H9 (cell line): ENCODE data around the gene ATRNL1. TPM values are rescaled to one million over a fixed set of nuclear protein-coding genes. Genes with fewer than 3 reads are reported as not detected.

Experiments used
- DNase-seq: peaks from one replicate; pipeline ENCODE4 v3.0.0-alpha.2; 2017
- H2AFZ ChIP-seq: one replicate; pipeline ENCODE4 v1.6.1; 2013; ENCODE audit warnings: mild to moderate bottlenecking, low read length, control low read depth, moderate library complexity
- H2AK5ac ChIP-seq: 2 replicates; pipeline ENCODE4 v1.6.1; 2013; ENCODE audit warnings: low read length, control low read depth, mixed read lengths; ENCODE audit not compliant: insufficient read length
- H2BK120ac ChIP-seq: one replicate; pipeline ENCODE4 v1.6.1; 2013; ENCODE audit warnings: low read depth, mild to moderate bottlenecking, low read length, control low read depth, inconsistent platforms; ENCODE audit not compliant: poor library complexity, severe bottlenecking
- H2BK12ac ChIP-seq: 2 replicates; pipeline ENCODE4 v1.6.1; 2013; ENCODE audit warnings: low read length, control low read depth, mixed read lengths, low read depth; ENCODE audit not compliant: insufficient read length
- H2BK15ac ChIP-seq: 2 replicates; pipeline ENCODE4 v1.6.1; 2013; ENCODE audit warnings: low read depth, low read length, control low read depth
- H2BK20ac ChIP-seq: one replicate; pipeline ENCODE4 v1.6.1; 2013; ENCODE audit warnings: low read depth, mild to moderate bottlenecking, low read length, control low read depth, inconsistent platforms; ENCODE audit not compliant: poor library complexity, severe bottlenecking
- H2BK5ac ChIP-seq: 2 replicates; pipeline ENCODE4 v1.6.1; 2013; ENCODE audit warnings: low read length, control low read depth, mixed read lengths; ENCODE audit not compliant: insufficient read length
- H3K14ac ChIP-seq: 2 replicates; pipeline ENCODE4 v1.6.1; 2013; ENCODE audit warnings: low read length, control low read depth; ENCODE audit not compliant: insufficient read depth
- H3K18ac ChIP-seq: 2 replicates; pipeline ENCODE4 v1.6.1; 2013; ENCODE audit warnings: low read depth, mild to moderate bottlenecking, mixed read lengths, low read length, control low read depth; ENCODE audit not compliant: insufficient read length
- H3K23ac ChIP-seq: 2 replicates; pipeline ENCODE4 v1.6.1; 2013; ENCODE audit warnings: low read length, control low read depth, mixed read lengths, low read depth; ENCODE audit not compliant: insufficient read length
- H3K23me2 ChIP-seq: 2 replicates; pipeline ENCODE4 v1.6.1; 2013; ENCODE audit warnings: low read depth, mild to moderate bottlenecking, mixed read lengths, low read length, control low read depth; ENCODE audit not compliant: insufficient read length, poor library complexity, severe bottlenecking
- H3K27ac ChIP-seq: 2 replicates; pipeline ENCODE4 v1.5.1; 2013; ENCODE audit warnings: low read length, control low read depth, mixed read lengths, low read depth; ENCODE audit not compliant: insufficient read length
- H3K27me3 ChIP-seq: 2 replicates; pipeline ENCODE4 v1.6.1; 2013; ENCODE audit warnings: low read length, control low read depth, inconsistent platforms; ENCODE audit not compliant: insufficient read depth
- H3K4ac ChIP-seq: 2 replicates; pipeline ENCODE4 v1.6.1; 2013; ENCODE audit warnings: low read depth, mild to moderate bottlenecking, control low read depth, inconsistent platforms, low read length, moderate library complexity
- H3K4me1 ChIP-seq: 2 replicates; pipeline ENCODE4 v1.6.1; 2013; ENCODE audit warnings: low read length, control low read depth, inconsistent platforms; ENCODE audit not compliant: insufficient read depth
- H3K4me2 ChIP-seq: 2 replicates; pipeline ENCODE4 v1.6.1; 2013; ENCODE audit warnings: low read length, control low read depth, mixed read lengths; ENCODE audit not compliant: insufficient read length, insufficient read depth
- H3K56ac ChIP-seq: 2 replicates; pipeline ENCODE4 v1.6.1; 2013; ENCODE audit warnings: low read depth, mild to moderate bottlenecking, mixed read lengths, low read length, control low read depth; ENCODE audit not compliant: insufficient read length
- H3K79me1 ChIP-seq: 2 replicates; pipeline ENCODE4 v1.6.1; 2013; ENCODE audit warnings: low read depth, mild to moderate bottlenecking, moderate library complexity, low read length, control low read depth, inconsistent platforms; ENCODE audit not compliant: insufficient read depth, poor library complexity, severe bottlenecking
- H3K79me2 ChIP-seq: 2 replicates; pipeline ENCODE4 v1.6.1; 2013; ENCODE audit warnings: low read length, control low read depth, inconsistent platforms; ENCODE audit not compliant: insufficient read depth
- H3K9ac ChIP-seq: 2 replicates; pipeline ENCODE4 v1.6.1; 2013; ENCODE audit warnings: low read length, control low read depth, mixed read lengths; ENCODE audit not compliant: insufficient read length; ENCODE audit errors: extremely low read depth
- H3K9me3 ChIP-seq: one replicate; pipeline ENCODE4 v1.6.1; 2013; ENCODE audit warnings: low read depth, low read length, inconsistent platforms; ENCODE audit not compliant: control insufficient read depth
- H3T11ph ChIP-seq: one replicate; pipeline ENCODE4 v1.6.1; 2013; ENCODE audit warnings: mild to moderate bottlenecking, low read length, control low read depth, inconsistent platforms
- H4K20me1 ChIP-seq: one replicate; pipeline ENCODE4 v1.6.1; 2013; ENCODE audit not compliant: control insufficient read depth, insufficient read length, insufficient read depth
- H4K5ac ChIP-seq: 2 replicates; pipeline ENCODE4 v1.6.1; 2013; ENCODE audit warnings: low read depth, mild to moderate bottlenecking, mixed read lengths, low read length, control low read depth; ENCODE audit not compliant: insufficient read length
- H4K8ac ChIP-seq: replicated peaks from 2 replicates; pipeline ENCODE4 v1.6.1; 2013; ENCODE audit warnings: low read length, control low read depth, mixed read lengths, low read depth; ENCODE audit not compliant: insufficient read length
- H4K91ac ChIP-seq: 2 replicates; pipeline ENCODE4 v1.6.1; 2013; ENCODE audit warnings: low read depth, mild to moderate bottlenecking, moderate library complexity, mixed read lengths, low read length, control low read depth; ENCODE audit not compliant: insufficient read length
- H3K27ac Mint-ChIP-seq, 3 experiments: 2 replicates in 2 of 3; 3 replicates in 1 of 3; pipeline ENCODE4 v1.8.0; 2020 to 2021; ENCODE audit warnings: mixed read lengths in 3 of 3, mild to moderate bottlenecking in 1 of 3, moderate library complexity in 1 of 3
- H3K27me3 Mint-ChIP-seq: 2 replicates; pipeline ENCODE4 v1.8.0; 2021; ENCODE audit warnings: low read depth, mild to moderate bottlenecking, moderate library complexity, mixed read lengths
- H3K36me3 Mint-ChIP-seq, 3 experiments: 2 replicates in 2 of 3; 3 replicates in 1 of 3; pipeline ENCODE4 v1.8.0; 2020 to 2021; ENCODE audit warnings: low read depth in 3 of 3, mixed read lengths in 3 of 3; ENCODE audit not compliant: insufficient read depth in 1 of 3
- H3K4me1 Mint-ChIP-seq, 2 experiments: 2 replicates each; pipeline ENCODE4 v1.8.0; 2020; ENCODE audit warnings: mixed read lengths in 2 of 2
- H3K4me3 Mint-ChIP-seq, 2 experiments: 2 replicates in 1 of 2; 3 replicates in 1 of 2; pipeline ENCODE4 v1.8.0; 2020 to 2021; ENCODE audit warnings: mild to moderate bottlenecking in 2 of 2, mixed read lengths in 2 of 2, moderate library complexity in 1 of 2
- H3K9me3 Mint-ChIP-seq, 2 experiments: 2 replicates in 1 of 2; 3 replicates in 1 of 2; pipeline ENCODE4 v1.8.0; 2020; ENCODE audit warnings: mild to moderate bottlenecking in 2 of 2, mixed read lengths in 2 of 2, moderate library complexity in 1 of 2
- CTCF ChIP-seq: fragments of 200-600 bp; sonication (generic); conservative IDR thresholded peaks from 3 replicates; pipeline ENCODE4 v1.8.0; 2021; ENCODE audit warnings: antibody characterized with exemption, mild to moderate bottlenecking
- total RNA-seq: library from RNA; stranded (reverse); gene quantifications from 2 replicates; pipeline ENCODE4 v1.2.1, GENCODE V29; 2021

The ATRNL1 gene
- total RNA-seq, 1 experiment from 2014 or later = 9.2 TPM

GRCh38 chr10:115762029-115762428 is 668.9 kb downstream of the ATRNL1 start:
- no peak for DNase-seq
- H3K4me3 Mint-ChIP-seq = no peak overlapping the region
- peaks cover 12 to 16% of the 10 kb centered on the region in 2 experiments for H3K4me1 Mint-ChIP-seq
- Histone ChIP-seq H3K9ac (no peak overlapping the region), H3K79me1 (no peaks in the 10 kb centered on the region), H3K4ac (no peak overlapping the region), H2BK120ac (no peak overlapping the region), H2AFZ (no peak overlapping the region), H3K56ac (no peak overlapping the region), H3K9me3 (no peaks in the 10 kb centered on the region), H2BK20ac (no peak overlapping the region), H4K20me1 (no peaks in the 10 kb centered on the region), H3K4me2 (no peak overlapping the region), H3T11ph (no peak overlapping the region), H3K14ac (no peak overlapping the region), H4K8ac (no peak overlapping the region), H4K5ac (no peak overlapping the region), H2BK12ac (no peak overlapping the region), H3K79me2 (no peaks in the 10 kb centered on the region), H2AK5ac (no peak overlapping the region), H3K27me3 (no peaks in the 10 kb centered on the region), H3K18ac (no peak overlapping the region), H2BK5ac (no peak overlapping the region), H4K91ac (no peak overlapping the region), H2BK15ac (no peak overlapping the region), H3K23me2 (no peaks in the 10 kb centered on the region), H3K4me1 (no peaks in the 10 kb centered on the region; the same call in 1 of the 2 replicates), H3K23ac (no peak overlapping the region), H3K27ac (no peak overlapping the region)
- H3K9me3 Mint-ChIP-seq = no peaks in the 10 kb centered on the region; a peak in 1 of 5 replicates
- H3K27ac Mint-ChIP-seq = no peak overlapping the region
- no peaks in the 10 kb centered on the region; the same call in 1 of the 2 replicates for H3K27me3 Mint-ChIP-seq
- peaks cover 0 to 3% (median 2%) of the 10 kb centered on the region in 3 experiments; a peak in 2 of 7 replicates for H3K36me3 Mint-ChIP-seq
- no peak for TF ChIP-seq CTCF
